HG02759 (cell line): ENCODE data around the gene DLG2.
"Not testable (repeated sequence)": the region's sequence is repeated elsewhere in the genome, so short reads cannot be mapped to it uniquely, and the experiment has no call there.

Source experiments
- ATAC-seq: cut with Tn5 transposase; IDR thresholded peaks from one replicate; pipeline ENCODE4 v1.9.1; 2021; ENCODE audit warnings: mild to moderate bottlenecking, moderate library complexity; ENCODE audit not compliant: unreplicated experiment

DLG2 gene

DNA sequence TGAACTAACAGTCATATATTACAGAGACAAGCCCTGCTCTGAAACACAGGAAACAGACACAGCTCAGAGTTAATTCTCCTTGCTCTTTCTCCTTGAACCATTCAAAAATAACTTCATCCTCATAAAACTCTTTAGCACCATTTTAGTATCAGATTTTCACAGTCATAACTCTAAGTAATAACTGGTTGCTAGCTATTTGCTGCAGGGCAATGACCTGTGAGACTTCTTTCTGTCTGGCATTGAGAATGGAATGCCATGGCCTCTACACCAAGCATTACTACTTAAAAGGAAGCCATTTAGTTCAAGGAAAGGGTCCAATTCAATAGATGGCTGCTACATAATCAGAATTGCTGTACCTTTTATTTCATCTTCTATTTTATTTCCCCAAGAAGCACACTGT, 2154.3 kb downstream of the DLG2 start:
- ATAC-seq, result no peak

DNA sequence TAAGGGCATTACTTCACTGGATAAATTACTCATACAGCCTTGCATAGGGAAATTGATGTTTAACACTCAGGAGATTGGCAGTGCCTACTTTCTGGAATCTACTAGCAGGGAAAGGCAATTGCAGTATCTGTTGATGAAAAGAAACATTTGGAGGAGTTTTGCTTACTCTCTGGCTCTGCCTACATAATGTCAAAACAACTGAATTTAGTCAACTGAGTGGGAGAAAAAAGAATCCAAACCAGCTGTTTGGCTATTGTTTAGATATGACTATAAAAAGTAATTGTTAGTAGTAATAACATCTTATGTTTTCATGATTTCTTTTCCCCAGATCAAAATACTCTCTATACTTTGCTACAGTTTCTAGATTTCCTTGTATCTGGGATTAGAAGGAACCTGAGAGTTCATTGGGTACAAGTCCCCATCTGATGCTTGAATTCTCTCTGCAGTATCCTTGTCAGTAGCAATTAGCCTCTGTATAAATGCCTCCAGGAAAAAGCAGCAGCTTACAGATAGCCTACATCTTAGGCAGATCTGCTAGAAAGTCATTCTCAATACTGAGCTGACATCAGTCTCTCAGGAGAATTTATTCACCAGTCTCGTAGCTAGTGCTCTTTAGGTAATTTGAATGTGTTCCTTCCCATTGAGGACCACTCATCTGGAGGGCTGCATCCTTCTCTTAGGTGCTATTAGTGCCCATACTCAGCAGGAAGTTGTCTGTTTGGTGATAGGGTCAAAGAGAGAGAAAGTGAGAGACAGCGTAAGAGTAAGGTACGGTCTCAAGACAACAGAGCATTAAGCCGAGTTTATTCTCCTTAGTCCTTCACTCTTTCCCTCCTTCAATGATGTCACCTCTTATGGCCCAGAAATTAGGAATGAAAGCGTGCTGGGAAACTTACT, 2155.1 kb downstream of the DLG2 start:
- no peak for ATAC-seq

DNA sequence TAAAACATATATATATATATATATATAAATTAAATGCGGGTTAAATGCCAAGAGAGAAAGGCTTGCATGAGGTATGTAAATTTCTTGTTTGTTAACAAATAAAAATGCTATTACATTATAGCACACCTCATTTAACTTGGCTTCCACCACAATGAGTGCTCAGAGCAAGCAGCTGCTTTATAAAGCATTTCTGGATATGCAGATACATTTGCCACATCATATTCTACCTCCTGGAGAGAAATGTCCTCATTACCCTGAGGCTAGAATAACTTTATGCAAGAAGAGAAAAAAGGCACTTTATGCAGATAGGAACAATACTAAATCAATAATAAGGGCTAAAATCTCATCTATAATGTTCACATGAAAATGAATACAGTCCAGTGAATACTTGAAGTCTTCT, 2159.3 kb downstream of the DLG2 start:
- ATAC-seq, result no peak

DNA sequence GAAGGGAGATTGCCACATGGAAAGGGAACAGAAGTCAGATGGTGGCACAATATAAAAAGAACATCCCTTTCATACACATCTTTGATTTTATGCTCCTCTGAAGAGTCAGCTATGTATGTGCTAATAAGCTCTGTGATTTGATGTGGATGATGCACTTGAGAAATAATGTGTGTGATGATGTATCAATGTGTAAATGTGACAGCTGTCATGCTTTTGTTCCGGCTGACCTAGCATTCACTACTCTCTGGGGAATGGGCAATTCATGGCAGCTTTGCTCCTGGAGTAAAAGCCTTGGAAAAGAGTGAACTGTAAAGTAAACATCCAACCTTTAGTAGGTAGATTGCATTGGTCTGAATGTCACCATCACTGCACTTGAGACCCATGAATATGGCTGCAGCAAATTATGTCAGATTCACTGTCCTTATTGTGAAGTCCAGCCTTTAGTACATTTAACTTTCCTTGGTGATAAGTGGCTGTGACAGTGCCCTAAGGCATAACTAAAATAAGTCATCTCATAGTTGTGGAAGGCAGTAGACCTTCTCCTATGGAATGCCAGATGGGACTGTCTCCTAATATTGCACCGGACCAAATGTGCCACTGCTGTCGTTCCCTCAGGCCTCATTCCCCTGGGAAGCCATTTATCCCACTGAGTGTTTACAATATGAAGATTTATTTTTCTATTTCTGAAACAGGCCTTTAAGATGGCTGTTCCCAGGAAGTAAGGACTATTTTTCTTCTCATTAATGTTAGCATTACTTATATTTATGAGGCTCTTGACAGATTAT, 2162.8 kb downstream of the DLG2 start:
- no peak for ATAC-seq

DNA sequence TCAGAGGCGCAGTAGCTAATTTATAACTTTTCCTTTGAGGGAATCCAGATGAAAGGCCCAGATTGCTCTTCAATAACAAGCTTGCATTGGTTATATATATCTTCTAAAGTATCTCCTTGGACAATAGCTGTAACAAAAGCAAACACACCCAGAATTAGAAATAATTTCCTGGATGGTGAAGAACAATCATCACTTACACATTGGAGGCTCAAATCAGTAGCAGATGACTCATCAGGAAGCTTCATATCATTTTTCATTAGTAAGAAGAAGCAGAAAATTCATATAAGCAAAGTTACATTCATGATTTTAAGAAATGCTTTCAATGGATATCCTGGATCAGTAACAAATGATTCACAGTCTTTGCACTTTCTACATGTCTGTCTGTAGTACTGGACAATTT, 2167.3 kb downstream of the DLG2 start:
- ATAC-seq, result no peak

DNA sequence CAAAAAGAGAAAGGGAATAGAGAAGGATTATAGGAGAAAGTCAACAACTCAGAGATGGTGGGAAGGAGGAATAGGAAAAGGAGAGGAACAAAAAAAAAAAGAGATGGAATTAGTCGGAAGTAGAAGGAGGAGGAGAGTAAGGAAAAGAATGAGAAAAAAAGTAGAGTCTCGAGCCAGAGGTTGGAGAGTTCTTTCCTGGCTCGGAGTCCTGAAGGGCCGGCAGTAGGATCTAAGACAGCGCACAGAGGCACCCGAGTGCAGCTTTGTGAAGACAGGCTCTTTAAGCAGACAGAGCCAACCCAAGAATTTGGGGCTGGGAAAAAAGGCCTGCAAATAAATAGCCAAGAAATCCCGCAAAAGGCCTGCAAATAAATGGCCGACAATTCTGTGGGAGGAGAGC, 2170.6 kb downstream of the DLG2 start:
- no peak for ATAC-seq

DNA sequence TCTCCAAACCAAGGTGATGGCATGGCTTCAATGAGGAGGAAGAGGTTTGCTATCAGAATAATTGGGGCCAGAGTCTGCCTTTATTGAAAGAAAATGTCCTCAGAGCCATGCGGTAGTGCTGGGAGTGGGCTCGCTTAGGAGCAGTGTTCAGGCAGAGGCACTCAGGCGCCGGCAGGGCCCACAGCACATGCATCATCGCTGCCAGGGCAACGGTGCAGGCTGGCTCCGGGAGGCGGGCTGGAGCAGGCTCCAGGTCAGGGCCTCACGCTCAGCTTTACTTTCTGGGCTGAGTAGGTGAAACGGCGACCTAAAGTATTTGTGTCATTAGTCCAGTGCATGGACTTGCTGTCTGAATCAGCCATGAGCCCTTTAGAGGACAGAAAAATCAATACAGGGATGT, 2171.1 kb downstream of the DLG2 start:
- ATAC-seq, result no peak

DNA sequence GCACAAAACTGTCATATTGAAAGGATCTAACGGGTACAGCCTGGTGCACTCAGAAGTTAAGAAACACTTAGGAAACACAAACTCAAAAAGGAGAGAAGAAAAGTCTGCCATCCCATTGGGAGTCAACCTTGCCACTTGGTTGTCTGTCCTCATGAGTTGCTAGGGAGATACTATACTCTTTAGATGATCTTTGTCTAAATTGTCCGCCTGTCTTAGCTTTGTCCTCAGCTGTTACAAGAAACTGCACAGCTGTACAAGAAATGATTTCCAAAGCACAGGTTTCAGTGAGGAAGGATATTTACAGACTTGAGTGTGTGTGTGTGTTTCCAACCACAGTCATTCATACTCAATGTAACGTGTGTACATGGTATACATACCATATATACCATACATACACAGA, 2171.8 kb downstream of the DLG2 start:
- ATAC-seq, result no peak

DNA sequence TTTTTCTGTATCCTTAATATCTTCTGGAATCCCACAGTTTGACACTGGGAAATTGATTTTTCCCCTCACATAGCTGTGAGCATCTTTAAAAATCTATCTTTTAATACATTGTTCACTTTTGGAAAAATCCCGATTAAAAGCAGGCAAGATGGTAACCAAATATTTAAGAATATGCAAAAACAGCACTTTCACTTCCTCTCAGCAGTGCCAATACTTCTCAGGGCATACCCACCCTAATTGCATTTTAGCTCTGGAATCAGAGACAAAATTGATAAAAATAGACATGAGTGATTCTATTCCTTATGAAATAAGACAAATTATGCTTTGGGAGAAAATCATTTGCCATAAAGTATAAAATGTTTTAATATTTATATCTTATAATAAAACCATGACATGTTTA, 2172.5 kb downstream of the DLG2 start:
- ATAC-seq, result no peak

DNA sequence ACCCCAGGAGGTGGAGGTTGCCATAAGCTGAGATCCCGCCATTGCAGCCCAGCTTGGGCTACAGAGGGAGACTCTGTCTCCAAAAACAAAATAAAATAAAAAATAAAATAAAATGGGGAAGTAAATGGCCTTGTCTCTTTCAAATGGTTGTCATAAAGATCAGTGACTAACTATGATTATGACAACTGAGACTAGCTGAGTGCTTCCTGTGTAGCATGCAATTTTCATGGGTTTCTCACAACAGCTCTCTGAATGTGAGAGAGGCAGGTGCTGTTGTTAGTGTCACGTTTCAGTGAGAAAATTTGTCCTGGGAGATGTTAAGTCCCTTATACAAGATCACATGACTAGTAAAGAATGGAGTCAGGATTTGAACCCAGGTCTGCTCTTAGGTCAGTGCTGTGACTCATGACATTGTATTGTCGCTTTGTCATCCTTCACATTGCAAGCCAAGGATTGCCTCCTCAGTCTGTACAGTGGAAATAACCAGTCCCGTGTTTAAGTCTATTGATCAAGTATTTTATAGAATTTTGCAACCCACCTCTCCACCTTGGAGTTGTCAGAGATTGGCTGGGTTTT, 2177.7 kb downstream of the DLG2 start:
- ATAC-seq, result no peak

DNA sequence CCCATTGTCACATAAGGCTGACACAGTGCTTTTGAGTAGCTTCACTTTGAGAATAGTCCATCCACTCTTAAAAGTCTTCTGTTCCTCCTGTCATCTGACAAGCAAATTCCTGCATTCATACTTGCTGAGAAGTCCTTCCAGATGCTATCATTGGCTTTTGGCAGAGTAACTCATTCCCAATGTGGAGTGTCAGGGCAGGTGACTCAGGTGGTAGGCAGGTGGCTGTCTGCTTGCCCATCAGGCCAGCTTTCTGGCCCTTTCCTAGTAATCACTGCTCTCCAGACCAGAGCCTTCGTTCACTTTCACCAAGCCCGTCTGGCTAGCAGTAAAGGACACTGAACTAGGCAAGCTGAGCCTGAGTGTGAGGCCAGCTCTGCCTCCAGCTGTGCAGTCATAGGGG, 2178.5 kb downstream of the DLG2 start:
- ATAC-seq, result no peak

DNA sequence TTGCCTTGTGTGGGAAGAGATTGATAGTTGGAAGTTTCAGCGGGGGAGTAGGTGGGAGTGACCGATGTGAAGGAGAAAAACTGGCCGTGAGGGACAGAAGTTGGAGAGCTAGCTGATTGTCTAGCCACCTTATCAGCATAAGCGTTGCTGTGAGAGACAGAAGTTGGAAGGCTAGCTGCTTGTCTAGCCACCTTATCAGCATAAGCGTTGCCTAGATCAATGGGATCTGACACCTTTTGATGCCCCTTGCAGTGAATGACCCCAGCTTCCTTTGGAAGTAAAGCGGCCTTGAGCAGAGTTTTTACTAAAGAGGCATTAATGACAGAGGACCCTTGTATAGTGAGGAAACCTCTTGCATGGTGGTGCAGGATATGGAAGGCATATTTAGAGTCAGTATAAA, 2183.3 kb downstream of the DLG2 start:
- not testable (repeated sequence) for ATAC-seq

DNA sequence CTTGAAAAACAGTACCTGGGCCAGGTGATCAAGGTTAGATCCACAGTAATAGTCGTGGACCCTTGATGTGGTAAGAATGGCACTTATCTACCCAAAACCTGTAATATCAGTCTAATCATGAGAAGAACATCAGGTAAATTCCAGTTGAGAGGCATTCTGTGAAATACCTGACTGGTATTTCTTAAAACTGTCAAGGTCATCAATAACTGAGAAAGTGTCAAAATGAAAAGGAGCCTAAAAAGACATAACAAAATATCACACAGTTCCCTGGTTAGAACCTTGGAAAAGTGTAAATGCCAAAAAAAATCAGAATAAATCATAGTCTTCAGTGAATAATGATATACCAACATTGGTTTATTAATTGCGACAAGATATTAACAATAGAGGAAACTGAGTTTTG, 2185.5 kb downstream of the DLG2 start:
- ATAC-seq, result no peak

DNA sequence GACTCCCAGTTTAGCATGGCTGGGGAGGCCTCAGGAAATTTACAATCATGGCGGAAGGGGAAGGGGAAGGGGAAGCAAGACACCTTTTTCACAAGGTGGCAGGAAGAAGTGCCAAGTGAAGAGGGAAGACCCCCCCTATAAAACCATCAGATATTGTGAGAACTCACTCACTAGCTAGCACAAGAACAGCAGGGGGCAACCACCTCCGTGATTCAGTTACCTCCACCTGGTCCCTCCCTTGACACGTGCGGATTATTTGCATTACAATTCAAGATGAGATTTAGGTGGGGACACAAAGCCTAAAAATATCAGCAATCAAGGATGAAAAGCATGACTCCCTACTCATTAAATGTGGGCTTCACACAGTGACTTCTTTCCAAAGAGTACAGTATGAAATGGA, 2186.0 kb downstream of the DLG2 start:
- no peak for ATAC-seq

DNA sequence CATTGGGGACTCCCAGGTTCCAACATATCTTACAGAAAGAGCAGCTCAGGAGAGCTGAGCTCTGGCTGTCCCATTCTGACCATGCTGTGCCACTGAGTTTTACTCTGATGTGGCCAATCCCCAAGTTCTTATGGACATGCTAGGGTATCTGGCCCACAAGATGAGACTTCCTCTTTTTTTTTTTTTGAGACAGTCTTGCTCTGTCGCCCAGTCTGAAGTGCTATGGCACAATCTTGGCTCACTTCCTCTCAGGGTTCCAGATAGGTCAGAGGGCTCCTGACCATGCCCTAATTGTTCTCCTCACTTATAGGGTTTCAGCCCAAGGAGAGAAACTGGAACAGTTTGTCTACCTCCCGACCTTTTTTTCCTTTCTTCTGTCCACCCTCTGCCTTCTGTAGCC, 2188.7 kb downstream of the DLG2 start:
- ATAC-seq, result no peak

DNA sequence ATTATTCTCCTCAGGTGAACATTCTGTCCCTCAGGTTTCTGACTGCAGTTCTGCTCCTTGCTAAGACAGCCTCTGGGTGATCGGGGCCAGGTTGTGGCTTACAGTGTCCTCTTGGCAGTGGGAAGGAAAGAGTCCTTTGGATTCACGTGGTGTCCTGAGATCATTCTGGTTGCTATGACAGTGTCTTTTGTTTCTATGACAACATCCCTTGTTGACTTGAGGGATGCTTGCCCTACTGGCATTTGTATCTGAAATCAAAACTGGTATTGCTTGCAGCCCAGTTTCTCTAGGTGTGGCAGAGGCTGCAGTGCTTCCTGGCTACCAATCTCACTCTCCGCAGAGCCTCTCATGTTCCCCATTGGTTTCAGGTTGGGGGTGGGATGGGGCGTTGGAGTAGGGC, 2189.2 kb downstream of the DLG2 start:
- no peak for ATAC-seq

DNA sequence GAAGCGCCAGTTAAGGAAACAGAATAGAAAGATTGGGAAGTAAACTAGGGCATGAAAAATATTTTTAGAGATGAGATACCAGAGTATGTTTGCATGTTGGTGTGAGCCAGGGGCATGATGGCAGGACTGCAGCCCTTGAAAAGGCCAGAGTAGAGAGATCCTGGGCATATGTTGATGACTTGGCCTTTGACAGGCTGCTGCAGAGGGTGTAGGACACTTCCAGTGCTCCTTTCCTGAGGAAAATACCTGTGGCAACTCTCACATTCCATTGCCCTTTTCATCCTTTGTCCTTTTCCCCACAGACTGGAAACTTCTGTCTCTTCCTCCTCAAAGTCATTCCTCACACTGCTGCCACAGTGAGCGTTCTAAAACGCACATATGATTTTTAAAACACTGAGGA, 2190.3 kb downstream of the DLG2 start:
- no peak for ATAC-seq

DNA sequence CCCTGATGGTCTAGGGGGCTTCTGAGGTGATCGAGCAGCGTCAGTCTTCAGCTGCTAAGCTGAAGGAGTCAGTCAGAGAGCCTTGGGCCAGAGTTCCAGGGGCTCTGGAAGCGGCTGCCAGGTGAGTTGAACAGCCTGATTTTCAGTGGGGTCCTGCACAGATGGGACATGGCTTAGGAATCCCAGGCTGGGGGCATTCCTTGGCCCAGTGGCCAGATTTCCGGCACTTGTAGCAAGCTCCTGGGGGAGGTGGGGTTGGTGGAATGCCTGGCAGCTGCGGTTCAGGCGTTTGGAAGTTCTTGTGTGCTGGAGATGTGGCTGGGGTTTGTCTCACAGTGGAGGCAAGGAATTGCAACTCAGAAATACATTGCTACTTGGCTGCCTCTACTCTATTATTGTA, 2192.3 kb downstream of the DLG2 start:
- not testable (repeated sequence) for ATAC-seq

DNA sequence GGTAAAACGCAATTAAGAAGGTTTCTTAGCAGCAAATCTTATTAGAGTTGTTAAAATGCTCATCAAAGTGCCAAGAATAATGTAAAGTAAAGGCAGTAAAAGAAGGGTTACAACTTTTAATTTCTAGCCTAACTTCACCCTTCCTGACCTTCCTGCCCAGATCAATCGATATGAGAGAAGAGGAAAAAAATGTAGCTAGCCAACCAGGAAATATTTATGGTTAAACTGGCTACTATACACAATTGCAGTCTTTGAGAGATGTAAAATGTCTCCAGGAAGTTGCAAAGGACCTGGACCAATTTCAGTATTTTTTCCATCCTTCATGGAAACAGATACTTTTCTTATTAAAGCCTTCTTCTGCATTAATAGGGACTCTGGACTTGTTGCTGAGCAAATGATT, 2199.2 kb downstream of the DLG2 start:
- ATAC-seq, result no peak

DNA sequence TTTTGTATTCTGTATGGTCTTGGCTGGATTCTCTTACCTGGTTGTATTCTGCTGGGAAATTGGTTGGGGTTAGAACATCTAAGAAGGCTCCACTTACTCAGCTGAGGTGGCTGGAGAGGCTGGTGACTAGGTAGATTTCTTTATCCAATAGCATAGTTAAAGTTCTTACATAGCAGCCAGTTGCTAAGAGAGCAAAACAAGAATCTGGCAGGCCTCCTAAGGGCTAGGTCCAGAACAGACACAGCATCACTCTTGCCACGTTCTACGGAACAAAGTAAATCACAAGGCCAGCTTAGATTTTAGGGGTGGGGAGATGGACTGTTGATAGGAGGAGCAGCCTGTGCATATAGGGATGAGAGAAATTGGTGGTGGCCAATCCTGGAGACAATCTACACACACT, 2199.6 kb downstream of the DLG2 start:
- ATAC-seq, result no peak

DNA sequence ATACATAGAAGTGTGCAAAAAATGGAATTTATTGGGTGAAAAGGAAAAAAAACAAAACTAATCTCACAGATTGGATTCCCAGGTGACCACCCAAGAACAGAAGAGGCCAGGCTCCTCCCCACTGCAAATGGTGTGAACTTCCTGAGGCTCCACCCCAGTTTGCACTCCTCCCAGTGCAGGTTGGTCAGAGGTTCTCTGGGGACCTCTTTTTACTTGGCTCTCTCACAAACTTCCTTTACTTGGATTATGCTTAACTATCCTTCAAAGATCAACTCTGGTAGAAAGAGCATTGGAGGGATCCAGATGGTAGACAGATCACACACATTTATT, 2202.0 kb downstream of the DLG2 start:
- ATAC-seq, result no peak
